ENCODE results near the gene ZC3H7A.

Gene ZC3H7A

DNA sequence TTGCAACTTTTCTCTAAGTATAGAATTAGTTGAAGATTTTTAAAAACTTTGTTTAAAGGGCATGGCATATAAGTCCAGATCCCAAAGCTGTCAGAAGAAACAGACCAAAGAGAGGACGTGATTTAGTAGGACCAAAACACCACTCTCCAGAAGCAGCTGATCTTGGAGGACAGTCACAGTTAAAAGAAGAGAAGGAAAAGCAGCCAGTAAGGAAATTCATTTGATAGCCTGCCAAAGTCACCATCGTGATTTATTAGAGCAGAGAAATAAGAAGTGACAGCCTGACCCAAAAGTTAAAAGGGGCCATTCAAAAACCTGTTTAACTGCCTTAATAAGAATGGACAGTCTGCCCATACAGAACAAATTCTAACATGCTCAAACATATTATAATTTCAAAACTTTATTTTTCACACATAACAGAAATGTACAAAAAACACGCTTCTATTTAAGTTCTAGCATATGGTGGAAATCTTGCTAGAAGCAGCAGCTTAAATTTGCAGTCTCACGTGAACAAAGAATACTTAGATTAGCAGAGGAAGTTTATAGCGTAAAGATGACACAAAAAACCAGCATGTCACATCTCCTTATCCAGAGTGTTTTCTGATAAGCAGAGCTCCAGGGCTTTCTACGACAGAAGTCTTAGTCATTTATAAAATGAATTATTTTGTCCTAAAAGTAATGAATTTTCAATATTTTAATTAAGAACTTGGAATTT is 91.6 kb downstream of the ZC3H7A start:
- DNase-seq (ENCODE audit: low read depth in 1 of 2, low spot score in 1 of 2) = no peak

Data from activated CD4-positive, alpha-beta T cell treated with anti-CD3 and anti-CD28 coated beads, Interleukin-2, amount 50 U/mL, for 24 hours (primary cell).